EH (cell line): ENCODE data around the gene ACRV1.
A peak's percentile ranks its signal among the peaks of the same experiment; 100 is the strongest.

Source experiments
- DNase-seq: peaks from one replicate; pipeline ENCODE4 v3.0.0-alpha.2; 2015; ENCODE audit warnings: low read depth

ACRV1 gene

DNA sequence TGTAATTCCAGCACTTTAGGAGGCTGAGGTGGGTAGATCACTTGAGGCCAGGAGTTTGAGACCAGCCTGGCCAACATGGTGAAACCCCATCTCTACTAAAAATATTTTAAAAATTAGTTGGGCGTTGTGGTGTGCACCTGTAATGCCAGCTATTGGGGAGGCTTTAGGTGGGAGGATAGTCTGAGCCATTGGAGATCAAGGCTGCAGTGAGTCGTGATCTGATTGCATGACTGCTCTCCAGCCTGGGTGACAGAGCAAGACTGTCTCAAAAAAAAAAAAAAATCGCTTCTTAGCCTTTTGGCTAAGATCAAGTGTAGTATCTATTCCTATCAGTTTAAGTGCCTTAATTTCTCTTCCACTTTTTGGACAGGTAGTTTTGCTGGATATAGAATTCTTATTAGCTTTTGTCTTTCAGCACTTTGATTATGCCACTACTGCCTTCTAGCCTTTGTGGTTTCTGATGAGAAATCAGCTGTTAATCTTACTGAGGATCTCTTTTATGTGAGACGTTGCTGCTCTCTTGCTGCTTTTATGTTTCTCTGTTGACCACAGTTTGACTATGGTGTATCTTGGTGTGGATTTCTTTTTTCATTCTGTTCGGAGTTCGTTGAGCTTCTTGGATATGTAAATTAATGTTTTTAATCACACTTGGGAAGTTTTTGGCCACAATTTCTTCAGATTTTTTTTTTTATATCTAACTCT is 31.0 kb downstream of the ACRV1 start:
- DNase-seq = no peak

DNA sequence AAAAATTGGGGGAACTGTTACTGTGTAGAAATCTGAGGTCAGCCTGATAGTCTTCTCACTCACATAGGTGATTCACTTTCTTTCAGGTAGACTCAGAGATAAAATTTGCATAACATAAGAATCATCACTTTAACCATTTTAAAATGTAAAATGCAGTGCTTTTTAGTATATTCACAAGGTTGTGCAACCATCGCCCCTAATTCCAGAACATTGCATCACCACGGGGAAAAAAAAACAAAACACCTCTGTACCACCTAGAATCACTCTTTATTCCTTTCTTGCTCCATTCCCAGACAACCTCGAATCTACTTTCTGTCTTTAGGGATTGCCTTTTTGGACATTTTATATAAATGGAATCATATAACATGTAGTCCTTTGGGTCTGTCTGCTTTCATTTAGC is 34.8 kb downstream of the ACRV1 start:
- no peak for DNase-seq

DNA sequence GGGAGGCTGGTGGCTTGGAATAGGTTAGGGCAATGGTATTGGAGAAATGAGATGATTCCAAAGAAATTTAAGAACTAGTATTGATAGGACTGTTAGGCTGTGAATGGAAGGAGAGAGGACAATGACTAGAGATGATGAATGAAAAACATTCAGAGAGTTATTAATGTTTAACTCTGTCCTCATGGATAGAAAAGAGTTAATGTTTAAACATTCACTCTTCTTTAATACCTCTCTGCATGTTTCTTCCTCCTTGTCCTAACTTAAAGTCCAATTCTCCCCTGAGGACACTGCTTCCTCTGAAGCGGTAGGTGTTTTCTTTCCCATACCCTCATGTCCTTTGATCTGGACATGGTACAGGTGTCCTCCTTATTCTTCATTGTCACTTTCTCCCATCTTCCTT is 42.3 kb downstream of the ACRV1 start:
- no peak for DNase-seq

DNA sequence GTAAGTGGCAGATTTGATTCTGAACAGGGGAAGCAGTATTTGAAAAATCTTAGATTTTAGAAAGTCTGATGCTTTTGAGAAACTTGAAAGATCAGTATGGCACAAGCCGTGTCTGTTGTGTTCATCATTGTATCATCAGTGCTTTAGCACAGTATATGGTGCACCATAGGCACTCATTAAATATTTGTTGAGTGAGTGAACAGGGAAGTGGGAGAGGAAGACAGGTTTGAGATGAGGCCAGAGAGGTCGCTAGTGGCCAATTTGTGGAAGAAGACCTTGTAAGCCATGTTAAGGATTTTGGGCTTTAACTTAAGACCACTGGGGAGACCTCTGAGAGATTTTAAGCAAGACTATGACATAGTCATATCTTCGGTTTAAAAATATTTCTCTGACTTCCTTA is 42.8 kb downstream of the ACRV1 start:
- no peak for DNase-seq

DNA sequence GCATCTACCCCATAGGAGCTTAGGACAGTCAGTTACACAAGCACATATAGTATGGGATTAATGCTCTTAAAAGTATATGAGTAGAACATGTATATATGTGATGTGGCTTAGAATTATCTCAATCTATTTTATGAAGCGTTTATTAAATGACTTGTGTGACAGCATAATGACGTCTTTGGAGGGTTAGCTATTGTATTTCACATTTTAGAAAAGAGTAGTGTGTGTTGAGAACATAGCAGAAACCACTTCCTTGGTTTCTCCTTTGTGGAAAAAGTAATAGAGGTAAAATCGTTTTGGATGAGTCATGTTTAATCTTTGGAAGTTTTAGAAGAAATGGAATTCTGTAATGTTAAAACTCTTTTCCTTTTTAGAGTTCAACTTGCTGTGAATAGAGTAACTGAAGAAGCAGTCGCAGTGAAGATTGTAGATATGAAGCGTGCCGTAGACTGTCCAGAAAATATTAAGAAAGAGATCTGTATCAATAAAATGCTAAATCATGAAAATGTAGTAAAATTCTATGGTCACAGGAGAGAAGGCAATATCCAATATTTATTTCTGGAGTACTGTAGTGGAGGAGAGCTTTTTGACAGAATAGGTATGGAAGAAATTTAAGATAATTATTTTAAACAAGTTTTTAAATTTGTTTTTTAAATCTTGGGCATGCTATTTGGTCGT is 53.3 kb downstream of the ACRV1 start:
- peak; percentile 8 for DNase-seq

GRCh38 chr11:125626288-125626950 is 54.2 kb downstream of the ACRV1 start:
- DNase-seq = peak; percentile 93

DNA sequence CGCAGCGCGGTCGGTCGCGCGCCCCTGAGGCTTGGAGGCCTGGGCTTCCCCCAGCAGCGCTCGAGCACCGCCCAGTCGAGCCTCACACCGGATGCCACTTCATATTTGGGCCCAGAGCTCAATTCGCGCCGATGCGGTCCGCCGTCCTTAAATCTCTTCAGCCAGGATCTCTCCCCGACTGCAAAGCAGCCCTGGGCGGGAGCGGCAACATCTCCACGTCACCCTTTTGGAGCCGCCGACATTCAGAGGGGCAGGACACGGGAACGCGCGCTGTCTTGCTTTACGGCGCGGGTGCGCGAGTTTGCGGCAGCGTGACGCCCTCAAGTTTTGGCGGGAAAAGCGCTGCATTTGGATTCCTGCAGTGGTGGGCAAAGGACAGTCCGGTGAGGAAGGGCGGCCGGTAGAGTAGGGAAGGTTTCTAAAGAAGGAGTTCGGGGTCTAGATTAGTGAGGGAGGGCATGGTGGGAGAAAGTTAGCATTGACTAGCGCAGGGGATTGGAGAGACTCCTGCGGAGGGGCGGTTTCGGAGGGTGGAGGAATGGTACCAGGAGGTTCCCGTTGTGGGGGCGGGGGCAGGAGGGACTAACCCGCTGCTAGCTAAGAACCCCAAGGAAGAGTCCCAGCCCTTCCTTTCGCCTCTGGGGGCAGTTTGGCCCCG is 54.9 kb downstream of the ACRV1 start:
- DNase-seq = peak; percentile 90

GRCh38 chr11:125625225-125625629 is 55.4 kb downstream of the ACRV1 start:
- DNase-seq = no peak

- DNase-seq = no peak
Measured at GRCh38 chr11:125624756-125625213, 55.9 kb downstream of the ACRV1 start, which contains the start of gene CHEK1. Gene CHEK1, plus strand, starts transcription at chr11:125625163. Its CDS starts 1,606 bp downstream, at chr11:125626769.

DNA sequence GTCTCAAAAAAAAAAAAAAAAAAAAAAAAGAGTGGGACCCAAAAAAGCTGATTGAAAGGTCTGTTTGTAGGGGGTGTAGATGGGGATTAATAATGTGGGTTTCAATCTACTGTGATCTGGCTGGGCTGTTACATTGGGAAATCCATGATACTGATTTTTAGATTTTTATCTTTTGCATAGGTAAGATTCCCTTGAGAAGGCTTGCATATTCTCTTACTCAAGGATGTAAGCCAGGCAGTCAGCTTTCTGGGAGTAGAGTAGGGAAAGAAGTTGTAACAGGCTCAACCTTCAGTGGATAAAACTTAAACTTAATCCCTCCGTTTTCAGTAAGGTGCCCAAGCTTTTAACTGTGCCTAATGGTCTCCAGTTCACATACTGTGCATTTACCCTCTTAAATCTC is 57.6 kb downstream of the ACRV1 start:
- DNase-seq = no peak

DNA sequence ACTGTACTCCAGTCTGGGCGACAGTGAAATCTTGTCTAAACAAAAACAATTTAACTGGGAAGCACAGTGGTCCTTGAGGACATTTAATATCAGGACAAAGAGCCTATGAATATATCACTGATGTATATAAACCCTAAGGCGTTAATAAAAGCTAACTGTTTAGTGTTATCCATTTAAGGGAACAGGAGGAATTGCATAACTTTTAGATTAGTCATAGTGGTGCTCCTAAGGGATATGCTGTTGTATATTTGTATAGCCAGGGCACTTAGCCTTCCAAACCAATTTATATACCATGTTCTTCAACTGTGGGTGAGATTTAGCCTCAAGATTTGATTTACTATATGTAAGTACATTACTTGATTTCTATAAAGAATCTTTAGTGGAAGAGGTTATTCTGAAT is 58.7 kb downstream of the ACRV1 start:
- peak; percentile 79 for DNase-seq
